Stimulated activated naive CD4-positive, alpha-beta T cell treated with Interleukin-2 at 50 U/mL for 16 hours (primary cell): ENCODE data around the gene KLHL33.

Experiments used
- DNase-seq: peaks from one replicate; lab custom pipeline; 2025; lab: John Stamatoyannopoulos, UW

Gene KLHL33

DNA sequence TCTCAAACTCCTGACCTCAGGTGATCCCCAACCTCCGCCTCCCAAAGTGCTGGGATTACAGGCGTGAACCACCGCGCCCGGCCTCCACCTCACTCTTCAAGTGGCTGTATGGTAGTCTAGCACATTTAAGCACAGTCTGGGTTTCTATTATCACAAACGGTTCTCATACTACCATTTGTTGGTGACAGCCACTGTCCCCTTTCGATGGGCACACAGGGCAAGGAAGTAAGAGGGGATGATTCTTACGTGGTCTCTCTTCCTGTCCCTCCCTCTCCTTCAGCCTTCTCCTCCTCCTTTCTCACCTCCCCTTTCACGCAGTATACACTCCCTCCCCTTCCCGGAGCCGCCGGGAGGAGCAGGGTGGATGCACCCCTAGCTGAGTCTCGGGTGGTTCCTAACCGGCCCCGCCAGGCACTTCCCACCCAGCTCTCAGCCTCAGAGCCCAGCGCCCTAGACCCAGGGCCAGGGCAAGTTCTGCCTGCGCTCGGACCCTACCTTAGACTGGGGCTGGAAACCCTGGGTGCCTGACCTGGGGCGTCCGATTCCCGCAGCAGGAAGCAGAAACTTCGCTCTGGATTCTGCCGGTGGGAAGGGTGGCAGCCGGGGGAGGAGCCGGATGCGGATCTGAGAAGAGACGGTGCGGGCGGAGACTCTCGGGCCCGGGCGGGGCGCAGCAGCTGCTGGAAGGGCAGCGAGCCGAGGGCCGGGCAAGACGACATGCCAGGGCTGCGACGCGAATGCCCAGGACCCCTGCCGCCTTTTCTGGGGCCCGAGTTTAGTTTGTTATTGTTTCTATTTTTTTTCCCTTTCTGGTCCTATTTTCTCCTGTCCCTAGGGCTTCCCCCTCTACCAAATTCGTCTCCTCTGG lies 22.9 kb downstream of the KLHL33 start, which contains the start of gene TEP1:
TEP1 (minus strand) TSS at position 626 of the 868 bp plus-strand sequence. CDS start 5,062 bp downstream, outside the sequence.
- DNase-seq: peak; percentile 73

DNA sequence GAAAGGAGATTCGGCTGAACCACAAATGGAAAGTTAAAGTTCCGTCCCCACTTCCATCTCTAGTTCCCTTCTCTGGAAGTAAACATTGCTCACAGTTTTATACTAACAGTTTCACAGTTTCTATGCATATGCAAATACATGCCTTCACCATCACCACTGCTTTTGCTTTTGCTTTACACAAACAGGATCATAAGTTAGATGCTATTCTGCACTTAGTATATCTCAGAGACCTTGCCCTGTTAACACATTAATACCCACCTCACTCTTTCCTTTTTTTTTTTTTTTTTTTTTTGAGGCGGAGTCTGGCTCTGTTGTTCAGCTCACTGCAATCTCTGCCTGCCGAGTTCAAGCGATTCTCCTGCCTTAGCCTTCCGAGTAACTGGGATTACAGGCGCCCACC lies 23.6 kb downstream of the KLHL33 start:
- DNase-seq: no peak

DNA sequence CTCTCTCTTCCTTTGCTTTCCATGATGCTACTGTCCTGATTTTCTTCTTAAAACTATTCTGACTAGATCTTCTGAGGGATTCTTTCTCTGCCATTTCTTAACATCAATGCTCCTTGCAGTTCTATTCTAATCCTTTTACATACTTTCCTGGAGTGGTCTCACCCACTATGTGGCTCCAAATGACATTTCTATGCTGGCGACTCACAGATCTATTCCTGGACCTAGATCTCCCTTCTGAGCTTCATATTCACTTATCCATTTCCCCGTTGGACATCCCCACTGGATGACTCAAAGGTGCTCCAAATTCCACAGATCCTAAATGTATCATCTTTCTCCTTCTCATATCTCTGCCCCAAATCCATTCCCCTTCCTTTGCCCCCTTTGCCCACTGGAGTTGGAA lies 26.7 kb downstream of the KLHL33 start:
- DNase-seq: no peak

DNA sequence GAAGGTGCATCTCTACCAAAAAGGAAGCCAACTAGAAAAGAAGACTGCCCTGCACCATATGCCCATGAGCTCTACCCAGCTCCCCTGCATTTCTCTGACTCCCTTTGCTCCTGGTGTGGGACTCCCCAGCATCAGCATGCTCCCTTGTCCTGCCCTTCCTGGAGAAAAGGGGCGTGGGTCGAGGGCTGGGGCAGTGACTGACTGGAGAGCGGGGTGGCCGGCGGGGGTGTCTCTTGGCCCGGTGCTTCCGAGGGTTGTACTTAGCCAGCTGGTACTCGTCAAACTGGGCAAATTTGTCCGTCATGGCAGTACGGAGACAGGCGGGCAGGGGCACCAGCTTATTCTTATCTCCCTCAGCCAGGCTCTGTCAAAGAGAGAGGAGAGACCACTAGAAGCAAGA lies 32.4 kb downstream of the KLHL33 start:
- DNase-seq: no peak

DNA sequence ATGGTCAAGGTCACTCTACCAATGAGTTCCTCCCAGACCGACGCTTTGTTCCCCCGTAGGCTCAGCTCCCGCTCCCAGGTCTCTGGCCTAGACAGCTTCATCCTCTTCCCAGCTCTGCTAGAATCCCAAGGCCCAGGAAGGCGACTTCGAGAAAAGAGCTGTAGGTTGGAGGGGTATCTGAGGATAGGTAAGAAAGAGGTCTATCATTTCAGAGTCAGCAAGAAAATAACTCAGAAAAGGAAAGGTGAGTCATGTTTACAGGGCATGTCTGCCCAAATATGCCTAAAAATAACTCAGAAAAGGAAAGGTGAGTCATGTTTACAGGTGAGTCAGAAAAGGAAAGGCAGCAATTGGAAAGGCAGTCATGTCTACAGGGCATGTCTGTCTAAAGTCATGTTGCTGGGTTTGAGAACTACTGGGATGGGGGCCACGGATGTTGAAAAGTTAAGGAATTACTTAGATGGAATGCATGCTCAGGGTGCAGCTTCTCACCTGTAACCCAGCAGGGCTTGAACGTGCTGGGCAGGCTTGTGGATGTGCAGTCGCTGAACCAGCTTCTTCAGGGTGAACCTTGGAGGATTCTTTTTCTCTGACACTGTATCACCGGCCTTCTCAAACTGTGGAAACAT lies 34.9 kb downstream of the KLHL33 start:
- no peak for DNase-seq

DNA sequence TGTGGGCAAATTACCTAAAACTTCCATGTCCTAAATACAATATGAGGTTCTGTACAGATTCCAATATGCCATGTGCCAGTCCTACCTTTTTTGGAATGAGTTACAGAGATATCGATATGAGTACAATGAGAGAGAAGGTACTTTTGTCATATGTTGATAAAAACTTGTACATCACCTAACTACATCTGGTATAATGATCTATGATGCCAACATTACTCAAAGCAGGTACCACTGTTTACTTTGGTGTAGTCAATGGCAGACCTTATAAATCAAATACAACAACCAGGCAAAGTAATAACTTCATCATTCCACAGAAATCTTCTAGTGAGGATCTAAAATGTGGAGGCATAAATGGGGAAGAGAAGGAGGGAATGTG lies 35.4 kb downstream of the KLHL33 start:
- DNase-seq: no peak

DNA sequence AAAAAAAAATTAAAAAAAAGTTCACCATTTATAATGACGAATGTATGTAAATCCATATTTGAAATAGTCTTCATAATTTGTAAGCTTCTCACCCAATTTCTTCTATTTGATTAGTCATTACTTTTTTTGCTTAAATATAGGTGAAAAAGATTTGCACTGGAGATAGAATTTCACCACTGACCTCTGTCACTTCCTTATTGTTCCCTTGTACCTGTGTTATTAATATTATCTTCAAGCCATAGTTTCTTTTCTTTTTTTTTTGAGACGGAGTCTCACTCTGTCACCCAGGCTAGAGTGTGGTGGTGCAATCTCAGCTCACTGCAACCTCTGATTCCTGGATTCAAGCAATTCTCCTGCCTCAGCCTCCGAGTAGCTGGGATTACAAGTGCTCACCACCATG lies 38.5 kb downstream of the KLHL33 start:
- DNase-seq: no peak

DNA sequence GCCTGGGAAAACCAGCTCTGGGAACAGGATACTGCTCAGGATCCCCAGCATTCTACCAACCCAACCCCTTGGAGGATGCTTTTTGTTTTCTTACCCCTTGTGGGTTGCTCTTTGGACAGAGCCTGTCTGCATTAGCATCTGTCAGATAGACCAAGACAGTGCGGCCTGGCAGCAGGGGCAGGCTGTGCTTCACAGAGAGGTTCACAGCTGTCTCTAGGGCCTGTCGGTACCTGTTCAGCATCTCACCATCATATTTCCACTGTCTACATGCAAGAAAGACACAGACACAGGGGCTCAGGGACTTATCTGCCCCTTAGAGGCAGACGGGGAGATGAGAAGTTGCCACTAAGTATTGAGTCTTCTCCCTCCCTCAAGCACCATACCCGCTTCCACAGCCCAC lies 44.5 kb downstream of the KLHL33 start:
- no peak for DNase-seq

DNA sequence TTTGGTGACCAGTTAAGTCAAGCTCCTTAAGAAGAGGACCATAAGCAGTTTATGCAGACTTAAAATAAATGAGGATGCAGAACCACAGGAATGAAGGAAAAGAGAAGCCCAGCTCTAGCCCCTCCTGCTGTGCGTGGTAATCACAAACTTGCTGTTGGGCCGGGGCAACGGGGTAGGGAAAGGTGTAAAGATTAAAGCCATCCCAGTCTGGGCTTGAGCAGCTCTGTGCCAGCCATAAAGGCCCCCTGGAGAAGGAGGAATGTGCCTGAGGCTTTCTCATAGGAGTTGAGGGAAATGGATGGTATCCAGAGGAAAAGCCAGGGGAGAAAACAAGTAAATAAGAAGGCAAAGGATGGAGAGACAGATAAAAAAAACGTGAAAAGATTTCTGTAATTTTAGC lies 47.8 kb downstream of the KLHL33 start:
- DNase-seq: no peak

DNA sequence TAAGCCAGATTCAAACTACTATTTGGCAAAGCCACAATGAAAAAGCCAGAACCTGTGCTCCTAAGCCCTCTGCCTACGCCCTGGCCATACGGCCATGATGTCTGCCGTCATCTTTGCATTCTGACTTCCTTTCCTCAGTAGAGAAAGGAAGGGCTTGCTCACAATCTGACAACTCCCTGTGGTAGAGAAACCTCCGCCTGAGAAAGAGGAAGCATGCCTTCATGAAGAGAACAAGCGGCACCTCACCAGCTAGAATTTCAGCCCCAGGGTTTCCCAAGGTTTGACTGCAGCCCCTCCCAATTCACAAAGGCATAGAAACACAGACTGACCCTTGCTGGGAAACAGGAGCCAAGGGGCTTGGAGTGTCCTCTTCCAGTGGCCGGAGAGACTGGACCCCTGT lies 48.4 kb downstream of the KLHL33 start:
- no peak for DNase-seq

DNA sequence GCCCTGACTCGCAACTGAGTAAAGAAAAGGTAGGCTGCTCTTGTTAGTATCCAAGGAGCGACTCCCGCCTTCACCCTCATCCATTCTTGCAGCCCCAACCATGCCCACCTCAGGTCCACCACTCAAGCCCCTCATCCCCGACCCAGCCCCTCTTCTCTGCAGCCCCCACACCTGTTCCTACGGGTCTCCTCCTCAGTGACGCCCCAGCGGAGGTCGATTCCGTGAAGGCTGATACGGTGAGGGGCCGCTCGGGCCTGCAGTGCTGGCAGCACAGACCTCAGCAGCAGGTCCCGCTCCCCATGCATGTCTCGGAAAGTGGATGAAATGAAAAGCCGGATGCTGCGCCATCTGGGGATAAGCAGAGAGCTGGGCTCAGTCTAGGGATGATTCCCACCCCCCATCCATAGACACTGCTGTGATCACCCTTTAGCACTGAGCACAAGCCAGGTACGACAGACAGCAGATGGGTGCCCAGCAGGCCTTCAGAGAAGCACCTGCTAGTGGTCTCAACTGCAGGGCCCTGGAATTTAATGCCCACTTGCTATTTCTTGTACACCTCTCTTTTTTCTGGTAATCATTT lies 49.6 kb downstream of the KLHL33 start:
- DNase-seq: no peak

DNA sequence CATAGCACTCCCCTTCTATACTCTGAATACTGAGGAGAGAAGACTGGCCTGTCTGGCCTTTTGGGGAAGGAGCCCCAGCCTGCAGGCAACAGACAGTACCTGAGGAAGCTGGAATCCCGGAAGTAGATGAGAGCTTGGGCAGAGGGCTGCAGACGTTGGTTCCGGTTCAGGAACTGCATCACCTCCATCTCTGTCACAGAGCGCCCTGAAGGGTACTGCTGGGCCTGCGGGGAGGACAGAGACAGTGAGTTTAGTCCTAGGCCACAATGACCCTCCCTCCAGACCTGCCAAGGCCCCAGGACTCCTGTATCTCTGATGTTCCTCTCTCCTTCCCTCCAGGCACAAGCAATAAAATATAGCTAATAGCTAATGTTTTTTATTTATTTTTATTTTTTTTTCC lies 51.1 kb downstream of the KLHL33 start:
- no peak for DNase-seq

DNA sequence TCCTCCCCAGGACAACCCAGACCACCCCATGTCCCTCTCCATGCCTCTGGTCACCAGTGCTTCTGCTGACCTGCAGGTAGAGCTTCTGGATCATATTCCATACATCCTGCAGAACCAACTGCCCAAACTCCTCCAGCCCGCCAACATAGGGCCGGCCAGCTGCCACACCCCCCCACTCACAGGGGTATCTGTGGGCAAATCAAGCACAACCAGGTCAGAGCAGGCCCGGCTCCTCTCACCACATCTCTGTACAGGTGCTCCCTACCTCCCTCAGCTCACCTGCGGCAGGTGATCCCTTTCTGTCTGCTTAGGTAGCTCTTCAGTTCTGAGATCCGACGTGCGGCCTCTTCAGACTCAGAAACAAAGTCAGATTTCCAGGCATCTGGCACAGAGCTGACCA lies 51.6 kb downstream of the KLHL33 start:
- DNase-seq: no peak

DNA sequence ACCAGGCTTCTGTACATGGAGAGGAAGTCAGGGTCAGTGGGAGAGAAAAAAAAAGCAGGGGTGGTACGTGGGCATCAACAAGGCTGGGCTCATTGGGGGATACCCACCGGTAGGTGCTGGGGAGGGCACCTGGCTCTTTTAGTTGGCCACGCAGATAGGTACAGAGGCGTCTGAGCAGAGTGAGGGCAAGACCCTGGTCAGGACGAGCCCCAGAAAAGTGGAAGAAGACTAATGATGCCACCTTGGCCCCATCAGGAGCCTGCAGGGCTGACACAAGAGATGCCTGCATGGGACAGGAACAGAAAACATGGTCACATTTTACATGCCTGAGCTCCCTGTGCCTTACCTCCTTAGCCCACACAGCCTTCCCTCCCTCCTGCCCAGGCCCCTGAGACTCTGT lies 52.3 kb downstream of the KLHL33 start:
- no peak for DNase-seq

DNA sequence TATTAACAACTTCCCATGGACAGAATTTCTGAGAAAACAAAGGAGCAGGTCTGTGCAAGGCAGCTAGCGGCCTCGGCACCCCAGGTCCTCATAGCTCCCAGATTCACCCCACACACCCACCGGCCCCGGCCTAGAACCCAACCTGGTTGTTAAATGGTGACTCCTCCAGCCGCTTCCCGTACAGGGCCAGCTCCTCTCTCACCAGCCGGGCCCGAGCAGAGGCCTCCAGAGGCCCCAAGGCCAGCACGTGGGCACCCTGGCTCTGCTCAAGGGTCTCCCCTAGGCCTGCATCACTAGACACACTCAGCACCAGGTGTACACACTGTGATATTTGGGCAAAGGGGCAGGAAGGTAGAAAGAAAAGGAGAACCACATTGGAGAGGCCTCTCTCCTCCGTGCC lies 52.9 kb downstream of the KLHL33 start:
- no peak for DNase-seq

DNA sequence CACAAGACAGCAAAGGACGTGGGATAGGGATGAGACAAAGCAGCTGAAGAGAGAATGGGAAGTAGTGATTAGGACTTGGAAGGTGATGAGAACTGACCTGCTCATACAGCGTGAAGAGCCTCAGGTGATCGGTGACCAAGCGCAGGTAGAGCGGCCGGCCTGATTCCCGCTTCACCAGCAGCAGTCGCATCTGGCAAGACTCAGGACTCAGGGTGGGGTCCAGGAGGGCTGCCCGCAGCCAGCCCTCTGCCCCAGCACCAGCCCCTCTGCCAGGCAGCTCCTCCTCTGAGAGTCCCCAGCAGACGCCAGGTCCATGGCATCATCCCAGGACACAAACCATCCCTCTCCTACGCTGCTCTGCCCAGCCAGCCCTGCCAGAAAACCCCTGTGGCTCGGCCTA lies 53.4 kb downstream of the KLHL33 start:
- DNase-seq: no peak

DNA sequence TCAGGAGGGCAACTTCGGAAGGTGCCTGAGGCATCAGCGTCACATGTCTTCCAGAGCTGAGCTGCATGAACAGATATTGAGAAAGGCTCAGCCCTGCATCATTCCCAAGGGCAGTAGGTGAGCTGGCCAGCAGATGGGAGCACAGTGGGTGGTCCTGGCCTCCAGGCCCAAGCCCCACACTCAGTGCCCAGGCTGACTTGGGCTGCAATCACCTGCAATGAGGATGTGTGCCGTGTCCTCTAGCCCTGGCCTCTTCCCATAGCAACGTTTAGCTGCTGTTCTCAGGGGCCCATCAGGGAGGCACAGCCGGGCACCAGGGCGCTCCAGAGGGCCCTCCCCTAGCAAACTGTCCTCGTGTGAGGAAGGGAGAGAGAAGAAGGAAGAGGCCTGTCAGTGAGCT lies 54.6 kb downstream of the KLHL33 start:
- no peak for DNase-seq

DNA sequence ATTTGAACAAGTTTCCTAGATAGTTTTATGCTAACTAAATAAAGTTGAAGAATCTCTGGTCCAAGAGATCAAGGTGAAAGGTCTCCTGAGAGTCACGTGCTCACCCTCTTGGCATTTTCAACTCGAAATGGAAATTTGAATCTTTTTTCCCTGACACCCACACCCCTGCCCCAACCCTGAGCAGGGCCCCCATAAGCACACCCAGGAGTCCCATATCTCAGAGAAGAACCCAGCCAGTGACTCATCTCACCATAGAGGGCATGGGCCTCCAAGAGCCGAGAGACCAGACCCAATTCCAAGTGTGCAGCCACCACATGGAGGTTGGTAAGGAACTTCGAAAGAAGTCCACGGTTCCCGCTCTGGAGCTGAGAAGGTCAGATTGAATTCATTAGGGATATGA lies 55.3 kb downstream of the KLHL33 start:
- DNase-seq: no peak

DNA sequence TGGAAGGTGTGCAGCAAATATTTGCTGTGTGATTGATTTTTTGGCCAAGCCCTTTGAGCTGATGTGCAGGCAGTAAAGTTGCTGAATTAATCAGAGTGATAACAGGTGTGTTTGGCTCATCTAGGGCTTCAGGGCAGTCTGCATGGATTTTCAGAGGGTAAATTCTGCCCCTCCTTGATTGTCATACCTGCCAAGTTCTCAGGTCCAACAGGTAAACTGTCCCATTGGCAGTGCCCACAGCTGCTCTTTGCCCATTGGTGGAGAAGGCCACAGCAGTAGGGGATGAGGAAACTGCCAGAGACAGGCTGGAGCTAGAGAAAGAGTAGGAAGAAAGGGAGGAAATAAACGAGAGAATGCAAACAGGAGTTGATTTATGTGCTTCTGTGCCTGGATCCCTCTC lies 56.2 kb downstream of the KLHL33 start:
- no peak for DNase-seq

DNA sequence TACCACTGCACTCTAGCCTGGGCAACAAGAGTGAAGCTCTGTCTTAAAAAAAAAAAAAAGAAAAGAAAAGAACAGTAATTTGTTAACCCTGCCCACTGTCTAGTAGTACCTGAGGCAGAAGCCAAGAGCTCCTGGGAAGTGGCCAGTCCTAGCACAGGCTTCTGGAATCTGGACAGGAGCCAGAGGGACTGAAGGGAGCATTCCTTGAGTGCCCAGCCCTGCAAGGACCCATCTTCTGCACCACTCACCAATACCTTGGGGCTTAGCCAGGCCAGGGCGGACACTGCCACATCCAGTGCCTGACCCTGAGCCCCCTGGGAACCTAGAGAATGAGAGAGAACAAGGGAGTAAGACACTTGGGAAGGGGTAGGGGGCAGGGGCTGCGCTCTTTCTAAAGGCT lies 58.8 kb downstream of the KLHL33 start:
- DNase-seq: no peak

DNA sequence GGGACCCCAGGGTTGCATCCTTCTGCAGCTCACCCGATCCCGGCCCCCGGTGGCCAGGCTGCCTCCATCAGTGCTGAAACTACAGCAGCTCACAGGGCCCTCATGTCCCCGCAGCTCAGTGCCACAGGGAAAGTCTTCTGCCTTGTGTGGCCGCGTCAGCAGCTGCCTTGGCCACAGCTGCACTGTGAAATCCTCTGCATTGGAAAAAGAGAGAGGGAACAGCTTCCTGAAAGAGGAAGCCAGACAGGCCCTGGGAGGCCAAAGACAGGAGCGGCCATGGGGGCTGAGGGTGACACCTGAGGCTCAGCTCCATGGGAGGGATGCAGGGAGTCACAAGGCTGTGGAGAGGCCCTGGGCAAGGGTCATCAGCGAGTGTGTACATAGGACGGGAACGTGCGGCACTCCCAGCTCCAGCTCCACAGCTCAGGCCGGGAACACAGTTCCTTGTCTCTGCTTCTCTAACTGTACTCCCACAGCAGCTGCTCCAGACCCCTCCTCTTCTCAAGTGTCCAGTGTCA lies 59.8 kb downstream of the KLHL33 start:
- no peak for DNase-seq
